HFFc6 (cell line): ENCODE results near the gene TRABD2B. TPM values are rescaled to one million over a fixed set of nuclear protein-coding genes. Genes with fewer than 3 reads are reported as not detected.

Experiments
- DNase-seq: peaks from one replicate; pipeline ENCODE4 v3.0.0-alpha.2; 2018
- H3K27ac Mint-ChIP-seq: 2 replicates; pipeline ENCODE4 v1.8.0; 2020; ENCODE audit warnings: mild to moderate bottlenecking, mixed read lengths
- H3K27me3 Mint-ChIP-seq: 2 replicates; pipeline ENCODE4 v1.8.0; 2021; ENCODE audit warnings: mild to moderate bottlenecking, moderate library complexity, mixed read lengths; ENCODE audit not compliant: insufficient read depth
- H3K36me3 Mint-ChIP-seq: 2 replicates; pipeline ENCODE4 v1.8.0; 2021; ENCODE audit warnings: low read depth, mixed read lengths
- H3K4me1 Mint-ChIP-seq: 2 replicates; pipeline ENCODE4 v1.8.0; 2020; ENCODE audit warnings: low read depth, mixed read lengths
- H3K4me3 Mint-ChIP-seq: 2 replicates; pipeline ENCODE4 v1.8.0; 2020; ENCODE audit warnings: mild to moderate bottlenecking, moderate library complexity, mixed read lengths
- H3K9me3 Mint-ChIP-seq: 2 replicates; pipeline ENCODE4 v1.8.0; 2020; ENCODE audit warnings: mild to moderate bottlenecking, mixed read lengths
- CTCF ChIP-seq: fragments of 200-600 bp; sonication (generic); IDR thresholded peaks from 2 replicates; pipeline ENCODE4 v1.5.0; 2021; ENCODE audit warnings: antibody characterized with exemption, mild to moderate bottlenecking
- total RNA-seq, 6 experiments: library from RNA; stranded (reverse); fragmentation: NEBNext Ultra II Directional; extraction: Animal tissue kit (Norgen Biotek cat#: 25700); gene quantifications; 2 replicates in 1 of 6; 3 replicates in 5 of 6; pipeline ENCODE4 v1.2.3, GENCODE V29; 2021

Gene TRABD2B
- total RNA-seq, 6 experiments from 2014 or later = not detected

- Mint-ChIP-seq H3K4me3 (no peak overlapping the region), H3K27ac (no peak overlapping the region), H3K9me3 (peaks cover 59% of the 10 kb centered on the region), H3K4me1 (no peaks in the 10 kb centered on the region), H3K36me3 (no peaks in the 10 kb centered on the region), H3K27me3 (no peaks in the 10 kb centered on the region; the same call in 1 of the 2 replicates)
- DNase-seq = no peak
- no peak for TF ChIP-seq CTCF
These were observed 205.1 kb downstream of the TRABD2B start for GRCh38 chr1:47791879-47792608.

DNA sequence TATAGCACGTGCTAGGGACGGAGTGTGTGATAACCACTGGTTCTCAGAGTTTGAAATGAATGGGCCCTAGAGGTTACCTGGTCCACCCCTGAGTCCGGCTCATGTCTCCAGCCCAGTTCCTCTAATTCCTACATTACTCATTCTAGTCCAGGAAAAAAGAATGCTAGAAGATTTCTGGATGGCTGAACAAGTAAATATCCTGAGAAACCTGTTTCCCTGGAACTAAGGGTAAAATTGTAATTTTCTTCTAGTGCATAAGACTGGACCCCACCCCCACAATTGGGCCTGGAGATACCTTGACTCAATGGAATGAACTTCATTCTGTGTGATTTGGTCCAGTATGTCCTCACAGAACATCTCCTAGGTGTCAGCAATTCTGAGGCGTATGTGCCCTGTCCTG is 208.4 kb downstream of the TRABD2B start:
- no peak for DNase-seq
- Mint-ChIP-seq H3K27me3 (peaks cover 4% of the 10 kb centered on the region; the same call in 1 of the 2 replicates), H3K4me1 (no peaks in the 10 kb centered on the region), H3K4me3 (no peak overlapping the region), H3K9me3 (peaks cover 55% of the 10 kb centered on the region), H3K27ac (no peak overlapping the region), H3K36me3 (no peaks in the 10 kb centered on the region)
- no peak for TF ChIP-seq CTCF

DNA sequence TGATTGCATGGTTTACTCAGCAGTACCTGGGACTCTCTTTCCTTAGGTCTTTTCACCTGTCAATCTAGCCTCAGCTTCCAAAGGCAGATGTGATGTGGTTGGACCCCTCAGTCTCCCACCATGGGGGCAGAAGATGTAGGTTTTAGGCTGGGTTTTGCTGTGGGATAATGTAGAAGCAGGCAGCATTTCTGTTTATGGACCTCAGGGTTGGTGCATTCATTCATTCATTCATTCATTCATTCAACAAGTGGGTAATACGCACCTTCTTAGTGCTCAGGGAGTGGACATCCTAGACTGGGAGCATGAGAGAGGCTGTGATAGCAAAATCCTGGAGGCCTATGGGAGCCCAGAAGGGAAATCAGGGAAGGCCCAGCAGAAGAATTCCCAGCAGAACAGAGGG is 209.6 kb downstream of the TRABD2B start:
- H3K4me1 Mint-ChIP-seq = no peaks in the 10 kb centered on the region
- H3K36me3 Mint-ChIP-seq = no peaks in the 10 kb centered on the region
- peaks cover 4% of the 10 kb centered on the region; the same call in 1 of the 2 replicates for H3K27me3 Mint-ChIP-seq
- TF ChIP-seq CTCF = no peak
- peaks cover 52% of the 10 kb centered on the region for H3K9me3 Mint-ChIP-seq
- no peak overlapping the region for H3K4me3 Mint-ChIP-seq
- no peak for DNase-seq
- no peak overlapping the region for H3K27ac Mint-ChIP-seq

DNA sequence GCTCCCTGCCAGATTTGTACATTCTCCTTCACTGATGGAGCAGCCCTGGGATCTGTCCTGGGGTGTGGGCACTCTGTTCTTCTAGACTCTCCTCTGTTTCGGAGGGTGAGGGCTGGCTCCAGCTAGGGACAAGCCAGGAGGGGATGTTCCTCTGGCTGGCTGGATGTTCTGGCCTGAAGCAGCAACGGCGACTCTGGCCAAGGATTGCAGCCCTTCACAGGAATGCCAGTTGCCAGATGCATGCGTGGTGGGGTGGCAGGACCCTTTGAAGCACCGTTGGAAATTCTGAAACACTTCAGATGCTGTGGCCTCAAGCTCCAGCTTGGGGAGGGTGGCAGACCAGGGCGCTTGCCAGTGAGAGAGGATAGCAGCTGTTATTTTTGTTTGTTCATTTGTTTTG is 210.9 kb downstream of the TRABD2B start:
- peaks cover 4% of the 10 kb centered on the region; the same call in 1 of the 2 replicates for H3K27me3 Mint-ChIP-seq
- peaks cover 56% of the 10 kb centered on the region for H3K9me3 Mint-ChIP-seq
- no peak for TF ChIP-seq CTCF
- H3K27ac Mint-ChIP-seq = no peak overlapping the region
- no peaks in the 10 kb centered on the region for H3K4me1 Mint-ChIP-seq
- H3K36me3 Mint-ChIP-seq = no peaks in the 10 kb centered on the region
- DNase-seq = no peak
- no peak overlapping the region for H3K4me3 Mint-ChIP-seq

DNA sequence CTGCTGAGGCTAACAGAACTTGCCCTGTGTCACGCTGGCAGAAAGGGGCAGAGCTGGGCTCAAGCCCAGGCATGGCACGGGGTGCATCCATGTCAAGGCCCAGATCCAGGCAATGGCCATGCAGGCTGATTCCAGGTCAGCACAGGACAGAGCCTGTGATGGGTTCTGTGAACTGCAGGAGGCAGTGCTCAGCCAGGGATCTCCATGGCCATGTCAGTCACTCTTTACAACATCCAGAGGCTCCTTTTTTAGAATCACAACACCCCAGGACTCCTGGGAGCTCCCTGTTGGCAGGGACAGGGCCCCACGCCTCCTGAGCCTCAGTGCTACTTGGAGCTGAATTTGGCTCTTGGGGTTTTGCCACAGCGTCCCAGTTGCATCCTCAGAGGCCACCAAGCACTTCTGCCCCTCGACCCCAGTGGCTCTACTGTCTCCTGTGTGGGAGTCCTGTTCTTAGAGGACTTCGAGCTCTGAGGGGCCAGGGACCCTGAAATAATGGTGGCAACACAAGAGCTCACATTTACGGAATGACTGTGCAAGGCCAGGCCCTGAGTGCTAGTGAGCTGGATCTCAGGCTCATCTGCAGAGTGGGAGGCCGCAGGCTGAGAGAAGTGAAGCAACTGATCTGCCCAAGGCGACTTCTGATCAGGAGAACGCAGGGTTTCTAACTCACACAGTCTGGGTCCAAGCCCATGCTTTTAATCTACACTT is 211.5 kb downstream of the TRABD2B start:
- no peak for TF ChIP-seq CTCF
- H3K4me1 Mint-ChIP-seq = no peaks in the 10 kb centered on the region
- H3K4me3 Mint-ChIP-seq = no peak overlapping the region
- H3K36me3 Mint-ChIP-seq = no peaks in the 10 kb centered on the region
- H3K27me3 Mint-ChIP-seq = peaks cover 4% of the 10 kb centered on the region; the same call in 1 of the 2 replicates
- no peak for DNase-seq
- H3K9me3 Mint-ChIP-seq = peaks cover 56% of the 10 kb centered on the region
- H3K27ac Mint-ChIP-seq = no peak overlapping the region
